Fibroblast of upper back skin (primary cell): Measurements from ENCODE around the gene CORIN.
"Not testable (repeated sequence)": the region's sequence is repeated elsewhere in the genome, so short reads cannot be mapped to it uniquely, and the experiment has no call there.

Source experiments
- DNase-seq: peaks from one replicate; pipeline ENCODE4 v3.0.0-alpha.2; 2013

Gene CORIN

GRCh38 chr4:47718696-47719095, 119.2 kb downstream of the CORIN start:
- no peak for DNase-seq

GRCh38 chr4:47717188-47717587, 120.7 kb downstream of the CORIN start:
- DNase-seq: no peak

- no peak for DNase-seq
These were observed 122.0 kb downstream of the CORIN start for GRCh38 chr4:47715716-47716416.

- no peak for DNase-seq
These were observed 123.6 kb downstream of the CORIN start for GRCh38 chr4:47714269-47714668.

- no peak for DNase-seq
These were observed 124.6 kb downstream of the CORIN start for GRCh38 chr4:47713129-47713834.

- no peak for DNase-seq
These were observed 126.2 kb downstream of the CORIN start for GRCh38 chr4:47711646-47712045.

- no peak for DNase-seq
These were observed 126.7 kb downstream of the CORIN start for GRCh38 chr4:47711183-47711582.

- not testable (repeated sequence) for DNase-seq
These were observed 131.5 kb downstream of the CORIN start for GRCh38 chr4:47706352-47706751.

- peak; percentile 44 for DNase-seq
These were observed 132.4 kb downstream of the CORIN start for GRCh38 chr4:47705326-47705981.

- peak; percentile 55 for DNase-seq
These were observed 133.1 kb downstream of the CORIN start for GRCh38 chr4:47704693-47705325.

GRCh38 chr4:47703956-47704355, 133.9 kb downstream of the CORIN start:
- no peak for DNase-seq

- DNase-seq: no peak
These were observed 134.9 kb downstream of the CORIN start for GRCh38 chr4:47703008-47703407.

GRCh38 chr4:47701286-47701685, 136.6 kb downstream of the CORIN start:
- DNase-seq: no peak

GRCh38 chr4:47698837-47699236, 139.0 kb downstream of the CORIN start:
- DNase-seq: no peak

GRCh38 chr4:47696823-47697222, 141.0 kb downstream of the CORIN start:
- no peak for DNase-seq

- DNase-seq: peak; percentile 73
These were observed 142.6 kb downstream of the CORIN start for GRCh38 chr4:47695260-47695659.

- DNase-seq: no peak
These were observed 143.5 kb downstream of the CORIN start for GRCh38 chr4:47694322-47694721.

GRCh38 chr4:47692691-47693090, 145.2 kb downstream of the CORIN start:
- no peak for DNase-seq

- DNase-seq: peak; percentile 6
These were observed 146.0 kb downstream of the CORIN start for GRCh38 chr4:47691757-47692383.

- DNase-seq: peak; percentile 24
These were observed 147.3 kb downstream of the CORIN start for GRCh38 chr4:47690611-47691010.

- DNase-seq: peak; percentile 34
These were observed 151.5 kb downstream of the CORIN start for GRCh38 chr4:47686294-47686872.

- DNase-seq: no peak
These were observed 162.1 kb downstream of the CORIN start for GRCh38 chr4:47675806-47676205.

- peak; percentile 50 for DNase-seq
These were observed 163.7 kb downstream of the CORIN start for GRCh38 chr4:47674144-47674543.
